Transverse colon (tissue), 4 donors: Measurements from ENCODE around the gene SCGB1A1.

Source experiments
- EP300 ChIP-seq: sonication (generic); formaldehyde crosslinking; IDR thresholded peaks from one replicate; pipeline ENCODE4 v1.6.1; 2017; ENCODE audit warnings: antibody characterized with exemption, low read depth
- POLR2AphosphoS5 ChIP-seq, 3 donors: sonication (generic); formaldehyde crosslinking; IDR thresholded peaks; one replicate each; pipeline ENCODE4 v1.6.1; 2016; ENCODE audit warnings: antibody characterized with exemption in 3 of 3
- TF ChIP-seq, protein P1 (sequence below), 5 experiments: fragments of 200-600 bp in 3 of 5; fragments of 450-650 bp in 2 of 5; sonication (generic) in 3 of 5; IDR thresholded peaks; 1 replicate in 2 of 5; 2 replicates in 3 of 5; pipeline ENCODE4 v1.5.1; 2016 to 2017; ENCODE audit warnings: antibody characterized with exemption in 5 of 5, inconsistent platforms in 3 of 5, mild to moderate bottlenecking in 2 of 5, moderate library complexity in 1 of 5

GRCh38 chr11:62461740-62462507 lies 43.1 kb downstream of the SCGB1A1 start:
- TF ChIP-seq EP300, result no peak
- peak in 1 of 3 donors; percentile 21 for TF ChIP-seq POLR2AphosphoS5 (IDR thresholded peaks at IDR 0.05)
- TF ChIP-seq, protein P1, sequence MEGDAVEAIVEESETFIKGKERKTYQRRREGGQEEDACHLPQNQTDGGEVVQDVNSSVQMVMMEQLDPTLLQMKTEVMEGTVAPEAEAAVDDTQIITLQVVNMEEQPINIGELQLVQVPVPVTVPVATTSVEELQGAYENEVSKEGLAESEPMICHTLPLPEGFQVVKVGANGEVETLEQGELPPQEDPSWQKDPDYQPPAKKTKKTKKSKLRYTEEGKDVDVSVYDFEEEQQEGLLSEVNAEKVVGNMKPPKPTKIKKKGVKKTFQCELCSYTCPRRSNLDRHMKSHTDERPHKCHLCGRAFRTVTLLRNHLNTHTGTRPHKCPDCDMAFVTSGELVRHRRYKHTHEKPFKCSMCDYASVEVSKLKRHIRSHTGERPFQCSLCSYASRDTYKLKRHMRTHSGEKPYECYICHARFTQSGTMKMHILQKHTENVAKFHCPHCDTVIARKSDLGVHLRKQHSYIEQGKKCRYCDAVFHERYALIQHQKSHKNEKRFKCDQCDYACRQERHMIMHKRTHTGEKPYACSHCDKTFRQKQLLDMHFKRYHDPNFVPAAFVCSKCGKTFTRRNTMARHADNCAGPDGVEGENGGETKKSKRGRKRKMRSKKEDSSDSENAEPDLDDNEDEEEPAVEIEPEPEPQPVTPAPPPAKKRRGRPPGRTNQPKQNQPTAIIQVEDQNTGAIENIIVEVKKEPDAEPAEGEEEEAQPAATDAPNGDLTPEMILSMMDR (IDR thresholded peaks at IDR 0.05), result no peak
